ENCODE measurements around the gene ABLIM2.
A peak's percentile ranks its signal among the peaks of the same experiment; 100 is the strongest.
"Not testable (repeated sequence)": the region's sequence is repeated elsewhere in the genome, so short reads cannot be mapped to it uniquely, and the experiment has no call there.

The ABLIM2 gene

DNA sequence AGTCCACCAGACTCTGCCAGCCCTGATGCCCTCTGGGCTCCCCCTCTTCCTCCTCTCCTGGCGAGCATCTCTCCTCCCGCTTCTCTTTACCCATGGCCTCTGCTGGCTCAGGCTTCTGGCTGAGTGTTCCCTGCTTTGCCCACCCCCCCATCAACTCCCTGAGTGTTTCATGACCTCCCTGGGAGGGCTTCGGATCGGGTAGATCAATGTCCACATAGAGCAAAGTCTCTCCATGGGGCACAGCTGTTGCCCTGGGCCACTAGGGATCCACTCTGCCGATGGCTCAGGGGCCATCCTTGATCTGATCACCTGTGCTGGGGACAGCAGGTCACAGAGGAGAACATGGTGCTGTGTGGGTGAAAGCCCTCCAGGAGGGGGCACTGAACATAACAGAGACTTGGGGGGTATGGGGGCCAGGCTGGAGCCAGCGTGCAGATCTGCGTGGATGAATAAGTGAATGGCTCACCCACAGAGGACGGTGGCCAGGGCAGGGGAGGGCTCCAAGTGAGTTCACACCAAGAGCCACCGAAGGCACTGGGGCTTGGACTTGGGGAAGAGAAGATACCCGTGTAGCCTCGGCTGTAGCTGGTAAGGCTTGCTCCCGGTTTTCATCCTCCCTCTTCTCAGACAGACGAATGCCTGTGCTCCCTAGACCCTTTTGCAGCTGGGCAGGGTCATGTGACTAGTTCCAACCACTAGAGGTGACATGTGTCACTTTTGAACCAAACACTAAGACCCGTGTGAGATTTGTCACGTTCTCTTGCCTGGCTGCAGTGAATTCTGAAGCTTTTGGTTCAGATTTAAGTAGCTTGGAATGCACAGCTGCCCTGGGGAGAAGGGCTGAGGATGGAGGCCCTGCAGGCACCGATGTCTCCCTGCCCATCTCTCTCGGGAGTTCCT lies 195.8 kb downstream of the ABLIM2 start:
- no peak for DNase-seq (ENCODE audit: low read depth)

DNA sequence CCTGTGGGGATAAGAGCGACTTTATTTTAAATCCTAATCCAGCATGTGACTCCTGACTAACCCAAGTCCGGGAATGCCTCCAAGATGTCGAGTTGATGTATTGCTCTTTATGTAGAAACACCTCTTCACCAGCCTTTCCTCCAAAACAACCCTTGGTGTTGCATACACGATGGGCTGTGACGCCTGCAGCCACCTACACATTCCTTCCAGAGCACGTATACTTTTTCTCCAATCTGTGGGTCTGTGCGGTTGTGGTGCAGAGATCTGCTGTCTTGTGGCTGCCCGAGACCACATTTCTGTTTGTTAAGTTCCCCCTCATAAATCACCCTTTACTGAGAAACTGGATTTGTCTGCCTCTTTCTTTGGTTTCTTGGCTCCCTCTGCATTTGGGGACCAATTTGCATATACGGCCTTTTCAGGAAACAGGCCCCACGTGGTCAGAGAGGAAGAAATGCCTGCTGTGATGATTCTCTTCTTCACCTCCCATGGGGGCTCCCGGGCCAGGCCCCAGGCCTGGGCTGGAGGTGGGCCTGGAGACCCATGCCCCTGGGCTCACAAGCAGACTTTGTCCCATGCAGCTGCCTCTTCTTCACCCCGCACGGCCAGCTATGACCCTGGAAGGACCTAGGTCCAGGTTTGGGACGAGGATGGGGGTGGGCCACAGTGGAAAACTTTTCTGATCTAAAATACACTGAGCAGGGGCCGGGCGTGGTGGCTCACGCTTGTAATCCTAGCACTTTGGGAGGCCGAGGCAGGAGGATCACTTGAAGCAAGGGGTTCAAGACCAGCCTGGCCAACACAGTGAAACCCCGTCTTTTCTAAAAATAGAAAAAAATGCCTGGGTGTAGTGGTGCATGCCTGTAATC lies 197.6 kb downstream of the ABLIM2 start:
- peak; percentile 98 for DNase-seq (ENCODE audit: low read depth)

DNA sequence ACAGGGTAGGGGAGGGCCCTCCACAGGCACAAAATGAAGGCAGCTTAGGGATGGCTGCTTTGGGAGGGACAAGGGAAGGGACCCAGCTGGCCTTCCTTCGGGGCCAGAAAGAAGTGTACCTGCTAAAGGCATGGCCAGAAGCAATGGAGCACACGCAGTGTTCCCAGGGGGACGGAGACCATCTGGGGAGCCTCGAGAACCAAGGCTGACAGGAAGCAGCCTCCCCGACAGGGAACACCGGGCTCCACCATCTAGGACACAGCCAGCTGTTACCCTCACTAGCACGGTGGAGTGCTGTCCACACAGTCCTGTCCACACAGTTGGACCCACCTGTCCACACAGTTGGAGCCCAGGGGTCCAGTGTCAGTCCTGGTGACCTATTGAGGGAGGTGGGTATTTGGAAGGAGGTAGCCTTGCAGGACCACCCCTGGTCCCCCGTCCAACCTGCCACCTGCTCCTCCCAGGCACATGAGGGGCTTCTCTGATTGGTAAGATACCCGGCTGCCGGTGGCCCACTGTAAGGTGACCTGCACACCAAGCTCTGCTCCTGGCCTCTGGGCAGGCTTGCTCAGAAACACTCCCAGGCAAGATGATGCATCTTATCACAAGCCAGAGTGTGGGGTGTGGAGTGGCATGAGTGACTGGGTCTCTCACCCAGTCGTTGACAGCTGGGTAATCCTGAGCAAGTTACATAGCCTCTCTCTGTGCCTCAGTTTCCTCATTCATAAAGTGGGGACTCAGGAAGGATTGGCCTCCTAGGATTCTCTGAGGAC lies 198.4 kb downstream of the ABLIM2 start:
- no peak for DNase-seq (ENCODE audit: low read depth)

DNA sequence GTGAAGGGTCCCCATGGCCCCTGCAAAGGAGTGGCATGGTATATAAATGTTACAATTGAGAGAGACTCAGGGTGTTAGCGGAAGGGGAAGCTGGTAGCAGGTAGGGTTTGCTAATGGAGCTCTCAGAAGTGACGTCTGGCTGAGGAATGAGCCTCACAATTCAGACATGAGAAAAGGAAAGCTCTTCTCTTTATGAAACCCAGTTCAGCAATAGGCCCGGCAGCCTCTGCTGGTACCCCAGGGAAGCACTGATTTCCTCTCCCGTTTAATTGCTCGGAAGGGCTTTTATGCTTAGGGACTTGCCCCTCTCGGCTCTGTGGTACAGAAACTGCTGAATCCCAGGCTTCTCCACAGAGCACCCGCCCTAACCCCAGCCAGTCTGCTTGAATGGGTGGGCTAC lies 199.5 kb downstream of the ABLIM2 start:
- DNase-seq (ENCODE audit: low read depth), result no peak

DNA sequence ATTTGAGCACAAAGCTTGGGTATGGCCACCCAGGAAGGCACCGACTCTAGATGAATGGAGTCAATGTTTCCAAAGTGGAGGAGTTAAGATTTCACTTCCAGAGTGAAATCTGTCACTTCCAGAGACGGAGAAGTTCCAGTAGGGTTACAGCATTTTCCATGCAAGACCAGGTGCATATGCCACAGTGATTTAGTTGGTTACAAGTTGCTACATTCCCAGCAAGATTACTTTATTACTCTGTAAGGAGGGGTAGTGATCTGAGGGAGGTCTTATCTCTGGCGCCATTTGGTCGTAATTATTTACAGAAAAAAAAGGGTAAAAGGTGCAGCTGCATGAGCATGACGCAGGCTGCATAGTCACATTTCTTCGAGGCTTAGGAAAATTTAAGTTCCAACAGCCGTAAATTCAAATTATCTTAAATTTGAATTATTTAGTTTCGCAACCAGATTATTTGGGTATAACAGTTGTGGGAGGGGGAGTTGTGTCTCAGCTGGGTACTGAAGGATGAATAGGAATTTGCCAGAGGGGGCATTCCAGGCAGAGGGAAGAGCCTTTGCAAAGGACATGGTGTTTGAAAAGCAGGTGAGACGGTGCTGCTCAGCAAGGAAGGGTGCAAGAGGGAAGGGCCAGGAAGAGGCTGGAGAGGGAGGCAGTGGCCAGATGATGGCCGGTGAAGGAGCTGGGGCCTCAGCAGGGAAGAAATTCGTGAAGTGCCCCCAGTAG lies 201.5 kb downstream of the ABLIM2 start:
- DNase-seq (ENCODE audit: low read depth), result no peak

DNA sequence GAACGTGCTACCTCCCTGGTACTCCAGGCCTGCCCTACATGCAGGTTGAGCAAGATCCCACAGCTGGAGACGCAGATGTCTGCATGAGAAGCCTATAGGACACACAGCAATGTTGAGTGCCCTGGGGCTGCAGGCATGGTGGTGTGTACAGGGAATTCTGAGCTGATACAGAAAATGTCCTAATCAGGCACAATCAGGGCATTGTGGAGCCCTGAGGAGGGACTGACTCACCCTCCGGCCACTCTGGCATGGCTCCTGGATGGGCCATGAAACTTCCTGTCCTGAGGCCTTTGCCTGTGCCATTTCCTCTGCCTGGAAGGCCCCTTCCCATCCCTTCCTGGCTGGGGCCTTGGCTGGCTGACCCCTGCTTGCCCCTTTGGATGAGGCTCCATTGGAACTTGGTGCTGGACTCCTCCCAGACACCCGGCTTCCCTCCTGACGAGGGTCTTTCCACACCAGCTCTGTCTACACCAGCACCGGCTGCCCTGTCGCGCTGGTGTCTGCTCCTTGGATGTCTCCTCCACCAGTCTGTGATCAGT lies 202.3 kb downstream of the ABLIM2 start:
- peak; percentile 50 for DNase-seq (ENCODE audit: low read depth)

DNA sequence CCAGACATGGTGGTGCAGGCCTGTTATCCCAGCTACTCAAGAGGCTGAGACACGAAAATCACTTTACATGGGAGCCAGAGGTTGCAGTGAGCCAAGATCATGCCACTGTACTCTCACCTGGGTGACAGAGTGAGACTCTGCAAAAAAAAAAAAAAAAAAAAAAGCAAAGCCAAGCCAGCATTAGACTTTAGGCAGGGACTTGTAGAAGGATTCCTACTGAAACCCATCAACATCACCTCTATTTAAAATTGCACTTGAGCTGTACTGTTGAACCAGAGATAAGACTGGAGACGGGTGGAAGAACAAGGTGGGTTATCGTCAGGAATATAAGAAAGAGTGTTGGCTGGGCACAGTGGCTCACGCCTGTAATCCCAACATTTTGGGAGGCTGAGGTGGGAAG lies 203.2 kb downstream of the ABLIM2 start:
- DNase-seq (ENCODE audit: low read depth), result no peak

DNA sequence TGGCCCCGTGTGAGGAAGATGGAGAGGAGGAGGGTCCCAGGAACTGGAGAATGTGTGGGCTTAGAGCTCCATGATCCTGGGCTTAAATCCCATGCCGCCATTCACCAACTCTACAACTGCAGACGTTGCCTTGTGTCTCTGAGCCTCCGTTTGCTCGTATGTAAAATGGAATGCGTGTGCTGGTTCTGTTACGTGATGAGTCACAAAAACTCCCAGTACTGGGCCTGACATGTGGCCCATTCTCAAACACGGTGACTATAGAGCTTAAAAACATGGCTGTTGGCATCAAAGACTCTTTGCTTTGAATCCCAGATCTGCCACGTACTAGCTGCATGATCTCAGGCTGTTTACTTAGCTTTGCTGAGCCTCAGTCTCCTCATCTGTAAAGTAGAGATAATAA lies 206.0 kb downstream of the ABLIM2 start:
- DNase-seq (ENCODE audit: low read depth), result no peak

DNA sequence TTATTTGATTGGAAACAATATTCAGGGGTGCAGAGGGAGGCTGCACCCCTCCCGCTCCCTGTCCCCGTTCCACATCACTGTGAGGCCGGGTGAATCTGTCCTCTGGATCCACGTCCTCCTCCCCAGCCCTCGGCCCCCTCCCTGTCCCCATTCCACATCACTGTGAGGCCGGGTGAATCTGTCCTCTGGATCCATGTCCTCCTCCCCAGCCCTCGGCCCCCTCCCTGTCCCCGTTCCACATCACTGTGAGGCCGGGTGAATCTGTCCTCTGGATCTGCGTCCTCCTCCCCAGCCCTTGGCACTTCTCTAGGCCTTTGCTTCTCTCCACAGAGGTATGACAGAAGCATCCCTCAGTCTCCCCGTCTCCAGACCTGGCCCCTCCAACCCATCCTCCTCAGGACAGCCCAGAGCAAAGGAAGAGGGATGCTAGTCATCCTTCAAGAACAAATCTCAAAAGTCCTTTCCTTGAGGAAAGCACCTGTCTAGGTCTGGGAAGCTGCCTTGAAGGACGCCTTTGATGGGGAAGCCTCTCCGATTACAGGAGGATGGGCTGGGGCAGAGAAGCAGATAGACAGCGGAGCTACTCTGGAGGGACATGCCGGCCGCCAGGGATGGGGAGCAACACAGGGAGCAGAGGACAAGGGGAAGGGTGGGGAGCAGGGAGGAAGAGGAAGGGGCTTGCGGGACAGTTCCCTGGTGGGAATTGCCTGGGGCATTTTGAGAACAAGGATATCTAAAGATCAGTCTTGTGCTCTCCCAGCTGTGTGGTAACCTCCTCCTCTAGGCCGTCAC lies 208.1 kb downstream of the ABLIM2 start:
- no peak for DNase-seq (ENCODE audit: low read depth)

DNA sequence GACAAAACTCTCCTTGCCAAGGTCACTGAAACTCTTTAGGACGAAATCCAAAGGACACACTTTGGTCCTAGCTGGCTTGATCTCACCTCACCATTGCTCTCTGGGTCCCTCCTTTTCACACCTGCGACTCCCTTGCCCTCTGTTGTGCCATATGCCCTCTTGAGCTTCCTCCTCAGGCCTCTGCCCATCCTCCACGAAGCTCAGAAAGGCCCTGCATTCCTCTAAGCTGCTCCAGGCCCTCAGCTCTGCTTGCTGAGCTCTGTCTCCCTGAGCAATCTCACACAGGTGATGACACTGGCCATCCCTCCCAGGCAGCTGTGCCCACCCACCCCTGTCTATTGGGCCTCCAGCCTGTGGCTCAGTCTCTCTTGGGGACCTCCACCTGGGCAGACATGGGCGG lies 208.9 kb downstream of the ABLIM2 start:
- DNase-seq (ENCODE audit: low read depth), result no peak

DNA sequence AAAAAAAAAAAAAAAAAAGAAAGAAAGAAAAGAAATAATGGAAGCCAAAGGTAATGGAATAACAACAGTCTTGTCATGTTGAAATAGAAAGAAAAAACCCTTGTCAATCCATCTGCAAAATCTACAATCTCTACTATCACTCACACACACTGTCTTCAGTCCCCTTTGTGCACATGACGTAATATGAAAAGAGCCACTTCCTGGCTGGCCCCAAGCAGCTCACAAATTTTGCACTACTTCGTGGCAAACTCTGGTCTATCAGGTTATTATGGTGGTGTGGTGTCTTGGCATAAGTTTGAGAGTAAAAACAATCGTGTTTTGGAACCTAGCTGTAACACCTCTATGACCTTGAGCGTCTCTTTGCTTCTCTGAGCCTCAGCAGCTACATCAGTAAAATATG lies 210.7 kb downstream of the ABLIM2 start:
- no peak for DNase-seq (ENCODE audit: low read depth)

DNA sequence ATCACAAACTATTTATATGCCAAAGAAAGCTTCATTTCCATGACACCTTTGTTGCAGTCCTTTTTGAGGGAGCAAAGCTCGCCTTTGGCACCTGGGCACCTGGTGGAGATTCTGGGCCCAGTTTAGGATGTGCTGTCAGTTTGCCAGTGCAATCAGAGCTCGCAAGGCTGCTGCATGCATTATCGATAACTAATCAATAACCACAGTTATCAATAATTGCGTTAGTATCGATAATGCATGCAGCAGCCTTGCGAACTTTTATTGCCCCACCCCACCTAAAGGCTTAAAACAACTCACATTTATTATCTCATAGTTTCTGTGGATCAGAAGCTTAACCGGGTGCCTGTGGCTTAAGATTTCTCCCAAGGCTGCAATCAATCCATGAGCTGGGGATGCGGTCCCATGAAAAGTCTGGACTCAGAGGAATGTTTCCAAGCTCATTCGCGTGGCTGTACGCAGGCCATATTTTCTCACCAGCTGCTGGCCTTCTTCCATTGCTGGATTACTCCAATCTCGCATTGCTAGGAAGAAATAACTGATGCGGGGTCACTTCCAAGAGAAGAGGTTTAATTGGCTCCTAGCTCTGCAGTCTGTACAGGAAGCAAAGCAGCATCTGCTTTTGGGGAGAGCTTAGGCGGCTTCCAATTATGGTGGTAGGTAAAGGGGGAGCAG lies 212.8 kb downstream of the ABLIM2 start:
- no peak for DNase-seq (ENCODE audit: low read depth)

DNA sequence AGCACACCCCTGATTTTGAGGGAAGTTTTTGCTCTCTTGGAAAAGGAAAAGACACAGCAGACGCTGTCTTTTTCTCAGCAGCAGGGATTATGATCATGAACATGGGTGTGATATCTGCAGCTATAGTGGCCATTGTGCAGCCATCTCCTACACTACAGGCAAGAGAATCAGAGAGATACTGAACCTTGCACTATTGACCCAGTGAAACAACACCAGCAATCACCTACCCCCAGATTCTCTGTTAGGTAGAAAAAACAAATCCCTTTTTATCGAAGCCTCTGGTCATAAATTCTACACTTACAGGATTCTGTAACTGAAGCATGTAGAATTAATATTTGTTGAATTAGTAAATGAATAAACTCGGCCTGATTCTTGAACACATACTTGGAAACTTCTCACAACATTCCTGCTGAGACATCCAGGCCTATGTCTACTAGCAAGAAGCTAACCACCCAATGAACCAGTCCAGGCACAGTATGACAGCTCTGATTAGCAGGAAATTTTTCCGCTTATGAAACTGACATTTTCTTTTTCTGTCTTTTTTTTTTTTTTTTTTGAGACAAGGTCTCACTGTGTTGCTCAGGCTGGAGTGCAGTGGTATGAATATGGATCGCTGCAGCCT lies 213.9 kb downstream of the ABLIM2 start:
- no peak for DNase-seq (ENCODE audit: low read depth)

DNA sequence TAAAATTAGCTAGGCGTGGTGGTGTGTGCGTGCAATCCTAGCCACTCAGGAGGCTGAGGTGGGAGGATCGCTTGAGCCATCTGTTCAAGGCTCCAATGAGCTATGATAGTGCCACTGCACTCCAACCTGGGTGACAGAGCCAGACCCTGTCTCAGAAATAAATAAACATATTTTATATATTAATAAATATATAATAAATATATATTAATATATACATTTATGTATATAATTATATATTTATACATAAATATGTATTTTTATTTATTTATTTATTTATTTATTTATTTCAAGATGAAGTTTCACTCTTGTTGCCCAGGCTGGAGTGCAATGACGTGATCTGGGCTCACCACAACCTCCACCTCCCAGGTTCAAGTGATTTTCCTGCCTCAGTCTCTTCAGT lies 214.9 kb downstream of the ABLIM2 start:
- DNase-seq (ENCODE audit: low read depth), result not testable (repeated sequence)

DNA sequence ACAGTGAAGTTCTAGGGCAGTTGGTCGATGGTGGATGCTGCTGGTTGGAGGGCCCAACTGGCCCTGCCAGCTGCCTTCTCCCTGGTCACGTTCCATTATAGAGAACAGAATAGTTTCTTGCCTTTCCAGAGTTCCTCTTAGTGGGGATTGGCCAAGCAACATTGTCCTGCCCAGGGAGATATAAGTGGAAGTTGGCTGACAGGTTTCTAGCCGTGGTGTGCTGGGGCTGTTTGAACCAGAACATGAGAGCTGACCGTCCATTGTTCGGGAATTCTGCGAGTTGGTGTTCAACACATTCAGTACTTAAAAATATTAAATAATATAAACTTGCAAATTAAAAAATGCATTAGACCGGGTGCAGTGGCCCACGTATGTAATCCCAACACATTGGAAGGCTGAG lies 215.4 kb downstream of the ABLIM2 start:
- DNase-seq (ENCODE audit: low read depth), result no peak

DNA sequence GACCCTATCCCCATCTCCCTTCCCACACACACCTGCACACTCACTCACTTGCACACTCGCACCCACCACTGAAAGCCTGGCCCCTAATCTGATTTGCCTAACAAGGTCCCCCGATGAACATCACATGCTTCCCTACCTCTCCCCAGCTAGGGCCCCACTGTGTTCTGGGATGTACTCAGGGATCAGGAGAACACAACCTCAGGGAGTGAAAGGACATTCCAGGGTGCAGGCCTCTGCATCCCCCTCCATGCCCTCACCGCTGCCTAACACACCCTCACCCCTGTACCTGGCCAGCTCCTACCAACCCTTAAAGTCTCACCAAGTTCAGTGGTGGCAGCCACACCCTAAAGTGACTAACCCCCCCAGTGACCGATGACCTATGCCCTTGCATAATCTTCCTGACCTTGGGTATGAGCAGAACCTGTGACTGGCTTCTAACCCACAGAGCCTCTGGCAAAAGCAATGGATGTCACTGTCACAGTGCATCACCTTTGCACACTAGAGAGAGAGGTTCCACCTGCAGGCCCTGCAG lies 216.6 kb downstream of the ABLIM2 start:
- no peak for DNase-seq (ENCODE audit: low read depth)

DNA sequence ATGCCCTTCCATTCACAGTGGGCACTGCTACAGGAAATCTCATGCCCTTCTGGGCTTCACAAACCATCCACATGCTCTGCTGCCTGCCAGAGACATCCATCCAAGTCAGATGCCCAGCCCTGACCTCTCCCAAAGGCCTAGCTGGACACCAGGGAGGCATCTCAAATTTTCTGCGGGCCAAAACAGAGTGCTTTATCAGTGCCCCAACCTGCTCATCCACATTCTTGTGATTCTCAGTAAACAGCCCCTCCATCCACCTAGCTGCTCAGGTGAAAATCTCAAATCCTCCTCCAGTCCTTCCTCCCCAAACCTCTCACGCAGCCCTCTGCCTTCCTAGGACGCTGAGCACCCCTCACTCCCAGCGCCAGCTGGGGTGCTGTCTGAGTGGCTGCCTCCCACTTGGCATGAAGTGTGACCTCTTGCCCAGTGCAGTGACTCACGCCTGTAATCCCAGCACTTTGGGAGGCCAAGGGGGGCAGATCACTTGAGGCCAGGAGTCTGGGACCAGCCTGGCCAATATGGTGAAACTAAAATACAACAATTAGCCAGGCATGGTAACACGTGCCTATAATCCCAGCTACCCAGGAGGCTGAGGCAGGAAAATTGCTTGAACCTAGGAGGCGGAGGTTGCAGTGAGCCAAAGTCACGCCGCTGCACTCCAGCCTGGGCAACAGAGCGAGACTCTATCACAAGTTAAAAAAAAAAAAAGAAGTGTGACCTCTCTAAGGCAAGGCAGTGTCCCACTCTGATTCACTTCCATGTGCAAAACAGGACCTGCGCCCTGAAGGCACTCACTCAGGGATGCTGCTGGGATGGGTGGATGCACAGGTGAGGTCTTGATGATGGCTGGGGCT lies 217.3 kb downstream of the ABLIM2 start:
- no peak for DNase-seq (ENCODE audit: low read depth)

DNA sequence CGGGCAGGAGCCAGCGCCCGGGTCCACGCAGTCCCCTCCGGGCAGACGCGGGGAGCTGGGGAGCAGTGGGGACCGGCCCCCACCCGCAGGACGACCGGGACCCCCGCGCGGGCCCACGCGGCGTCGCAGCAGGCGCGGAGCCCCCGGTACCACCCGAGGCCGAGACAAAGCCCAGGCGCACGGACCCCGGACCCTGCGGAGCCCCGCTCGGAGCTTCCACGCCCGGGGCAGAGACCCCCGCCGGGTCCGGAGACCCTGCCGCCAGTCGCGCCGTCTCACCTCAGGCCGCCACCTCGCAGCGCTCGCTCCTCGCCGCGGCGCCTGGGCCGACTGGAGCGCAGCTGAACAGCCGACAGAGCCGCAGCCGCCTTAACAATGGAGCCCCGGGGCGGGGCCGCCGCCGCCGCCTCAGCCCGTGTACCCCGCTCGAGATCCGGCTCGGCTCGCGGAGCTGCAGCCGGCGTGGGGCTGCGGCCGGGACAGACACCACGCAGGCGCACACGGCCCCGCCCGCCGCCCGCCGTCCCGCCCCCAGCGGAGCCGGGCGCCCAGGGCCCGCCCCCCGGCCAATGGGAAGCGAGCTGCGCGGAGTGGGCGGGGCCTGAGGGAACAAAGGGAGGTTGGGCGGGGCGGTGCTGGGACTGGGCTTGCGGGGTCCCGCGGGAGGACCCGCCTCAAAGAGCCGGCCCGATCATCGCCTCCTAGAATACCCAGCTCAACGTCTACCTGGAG lies 219.1 kb downstream of the ABLIM2 start, which contains the start of gene AFAP1:
TSS of gene AFAP1 (minus strand) at position 485 of the 732 bp plus-strand sequence. CDS start 67,783 bp downstream, outside the sequence.
- peak; percentile 68 for DNase-seq (ENCODE audit: low read depth)
